HG02763 (cell line): ENCODE data around the gene TRUB1.
"Not testable (repeated sequence)": the region's sequence is repeated elsewhere in the genome, so short reads cannot be mapped to it uniquely, and the experiment has no call there.

Experiments used
- ATAC-seq: cut with Tn5 transposase; IDR thresholded peaks from one replicate; pipeline ENCODE4 v1.9.1; 2021; ENCODE audit warnings: mild to moderate bottlenecking, moderate library complexity; ENCODE audit not compliant: unreplicated experiment

Gene TRUB1

GRCh38 chr10:114923551-114923950 lies 14.4 kb upstream of the TRUB1 start:
- no peak for ATAC-seq

GRCh38 chr10:114925587-114926586 lies 12.1 kb upstream of the TRUB1 start:
- ATAC-seq, result peak; percentile 90

DNA sequence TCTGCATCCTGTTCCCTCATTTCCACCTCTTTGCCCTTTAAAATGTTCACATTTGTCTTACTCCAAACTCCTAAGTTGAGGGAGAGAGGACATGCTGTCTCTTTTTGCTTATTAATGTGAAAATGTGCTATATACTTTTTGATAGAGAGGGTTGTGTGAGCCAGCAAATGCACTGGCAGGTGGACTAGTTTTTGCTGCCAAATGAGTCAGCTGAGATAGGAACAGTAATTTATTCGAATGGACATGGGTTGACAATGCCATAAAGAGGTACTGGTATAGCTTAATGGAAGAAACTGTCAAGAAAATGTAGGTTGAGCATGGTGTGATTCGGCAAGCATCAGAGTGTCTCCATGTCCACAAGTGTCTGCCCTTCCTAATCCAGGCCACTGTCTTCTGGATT lies 9.2 kb upstream of the TRUB1 start:
- no peak for ATAC-seq

GRCh38 chr10:114930320-114930719 lies 7.7 kb upstream of the TRUB1 start:
- ATAC-seq, result no peak

DNA sequence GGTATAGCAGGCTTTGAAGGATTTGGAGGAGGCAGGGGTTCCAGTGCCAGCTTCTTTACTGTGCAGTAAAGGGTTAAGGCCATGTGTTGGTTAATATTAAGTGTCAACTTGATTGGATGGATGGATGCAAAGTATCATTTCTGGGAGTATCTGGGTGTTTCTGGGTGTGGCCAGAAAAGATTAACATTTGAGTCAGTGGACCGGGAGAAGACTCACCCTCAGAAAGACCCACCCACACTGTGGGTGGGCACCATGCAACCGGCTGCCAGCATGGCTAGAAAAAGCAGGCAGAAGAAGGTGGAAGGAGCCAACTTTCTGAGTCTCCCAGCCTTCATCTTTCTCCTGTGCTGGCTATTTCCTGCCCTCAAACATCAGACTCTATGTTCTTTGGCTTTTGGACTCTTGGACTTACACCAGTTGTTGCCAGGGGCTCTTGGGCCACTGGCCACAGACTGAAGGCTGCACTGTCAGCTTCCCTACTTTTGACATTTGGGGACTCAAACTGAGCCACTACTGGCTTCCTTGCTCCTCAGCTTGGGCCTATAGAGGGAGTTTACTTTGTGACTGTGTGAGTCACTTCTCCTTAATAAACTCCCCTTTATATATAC lies 6.8 kb upstream of the TRUB1 start:
- ATAC-seq, result no peak

DNA sequence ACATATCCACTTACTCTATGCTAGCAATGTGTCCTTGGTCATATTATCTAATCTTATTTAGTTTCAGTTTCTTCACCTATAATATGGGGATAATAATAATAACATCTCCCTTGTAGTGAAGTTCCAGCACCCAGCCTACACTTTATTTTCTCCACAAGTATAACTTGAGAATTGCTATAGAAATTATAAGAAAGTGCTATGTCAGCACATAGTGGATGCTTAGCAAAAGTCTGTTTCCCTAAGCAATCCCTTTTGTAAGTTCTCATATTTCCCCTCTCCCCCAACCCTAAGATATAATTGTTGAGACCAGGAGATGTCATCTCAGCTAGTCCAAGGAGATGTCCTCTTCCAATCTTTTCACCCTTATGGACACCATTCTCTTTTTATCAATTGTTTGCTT lies 5.8 kb upstream of the TRUB1 start:
- no peak for ATAC-seq

- no peak for ATAC-seq
These were observed 5.0 kb upstream of the TRUB1 start for GRCh38 chr10:114932945-114933344.

DNA sequence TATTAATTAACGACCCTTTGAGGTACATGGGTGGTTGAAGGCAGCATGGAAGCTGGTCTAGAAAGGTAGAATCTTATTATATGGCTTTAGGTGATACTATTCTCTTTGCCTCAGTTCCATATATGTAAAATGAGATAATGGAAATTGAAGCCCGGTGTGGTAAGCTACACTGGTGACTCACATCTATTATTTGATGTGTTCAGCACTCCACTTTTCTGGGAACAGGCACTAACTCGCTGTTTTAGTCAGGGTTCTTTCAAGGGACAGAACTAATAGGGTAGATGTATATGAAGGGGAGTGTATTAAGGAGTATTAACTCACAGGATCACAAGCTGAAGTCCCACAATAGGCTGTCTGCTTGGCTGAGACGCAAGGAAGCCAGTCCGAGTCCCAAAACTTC lies 4.4 kb upstream of the TRUB1 start:
- ATAC-seq, result no peak

- not testable (repeated sequence) for ATAC-seq
These were observed 4.0 kb upstream of the TRUB1 start for GRCh38 chr10:114933995-114934394.

DNA sequence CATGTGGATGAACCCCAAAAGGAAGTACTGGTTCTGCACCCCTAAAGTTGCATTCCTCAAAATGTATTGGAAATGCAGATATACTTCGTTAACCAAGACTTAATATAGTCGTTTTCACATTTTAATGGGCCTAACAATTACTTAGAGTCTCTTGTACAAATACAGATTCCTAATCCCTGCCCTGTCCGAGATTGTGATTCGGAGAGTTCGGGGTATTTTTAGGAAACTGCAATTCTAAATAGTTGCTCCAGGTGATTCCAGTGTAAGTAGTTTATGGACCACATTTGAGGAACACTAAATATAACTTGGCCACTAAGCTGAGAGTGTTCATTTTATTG lies 830 bp downstream of the TRUB1 start:
- no peak for ATAC-seq

- no peak for ATAC-seq
These were observed 2.7 kb downstream of the TRUB1 start for GRCh38 chr10:114940735-114941134.

- ATAC-seq, result no peak
These were observed 5.0 kb downstream of the TRUB1 start for GRCh38 chr10:114943000-114943399.

DNA sequence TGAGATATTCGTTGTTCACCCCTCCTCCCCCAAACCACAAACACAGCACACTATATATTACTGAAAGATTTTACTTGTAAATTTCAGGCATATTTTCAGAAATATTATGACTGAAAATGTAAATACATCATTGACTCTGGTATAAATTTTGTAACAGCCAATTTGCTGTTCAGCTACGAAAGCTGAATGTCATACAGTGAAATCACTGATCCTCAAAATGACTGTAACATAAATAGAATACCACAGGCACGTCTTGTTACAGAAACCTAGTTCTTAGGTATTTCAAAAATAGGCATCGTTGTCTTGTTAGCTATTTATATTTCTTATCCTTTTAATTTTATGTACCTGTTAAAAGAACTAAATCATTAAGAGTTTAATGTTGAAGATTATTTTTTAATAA lies 15.1 kb downstream of the TRUB1 start:
- no peak for ATAC-seq

- no peak for ATAC-seq
These were observed 18.0 kb downstream of the TRUB1 start for GRCh38 chr10:114955984-114956383.

- no peak for ATAC-seq
These were observed 18.5 kb downstream of the TRUB1 start for GRCh38 chr10:114956466-114956865.

DNA sequence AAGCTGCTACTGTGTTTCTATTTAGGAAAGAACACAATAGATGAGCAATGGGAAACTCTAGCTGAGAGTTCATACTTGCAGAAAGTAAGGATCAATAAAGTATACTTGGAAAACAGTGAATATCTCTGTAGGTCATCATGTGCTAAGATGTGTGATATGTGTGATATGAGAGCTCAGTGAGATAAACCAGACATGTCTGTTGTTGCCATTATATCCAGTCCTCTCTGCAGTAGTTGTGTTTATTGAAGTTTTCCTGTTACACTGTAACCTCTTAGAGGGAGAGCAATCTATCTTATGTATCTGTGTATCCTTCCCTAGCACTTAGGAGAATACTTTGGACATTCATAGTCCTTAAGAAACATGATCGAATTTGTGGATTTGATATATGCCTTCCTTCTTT lies 19.1 kb downstream of the TRUB1 start:
- ATAC-seq, result no peak

GRCh38 chr10:114957673-114958072 lies 19.7 kb downstream of the TRUB1 start:
- no peak for ATAC-seq

- ATAC-seq, result no peak
These were observed 24.4 kb downstream of the TRUB1 start for GRCh38 chr10:114962441-114962840.

- no peak for ATAC-seq
These were observed 25.9 kb downstream of the TRUB1 start for GRCh38 chr10:114963908-114964307.

GRCh38 chr10:114967071-114967470 lies 29.1 kb downstream of the TRUB1 start:
- ATAC-seq, result no peak

- no peak for ATAC-seq
These were observed 32.5 kb downstream of the TRUB1 start for GRCh38 chr10:114970515-114970914.

DNA sequence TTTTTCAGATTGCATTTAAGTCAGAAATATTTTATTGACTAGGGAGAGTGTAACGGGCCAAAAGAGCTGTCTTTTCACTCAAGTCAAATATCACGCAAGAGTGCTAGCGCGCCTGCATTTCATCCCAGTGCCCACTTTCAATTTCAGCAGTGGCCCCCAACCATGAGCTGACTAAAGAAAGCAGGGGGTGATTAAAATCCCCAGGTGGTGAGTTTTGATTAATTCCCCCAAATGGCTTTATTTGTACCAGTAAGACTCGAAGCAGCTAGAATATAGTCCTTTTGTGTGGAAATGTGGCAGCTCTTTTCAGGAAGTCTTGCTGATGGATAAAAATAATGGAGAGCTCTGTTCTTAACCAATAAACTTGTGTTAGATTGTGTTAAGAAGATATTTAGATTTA lies 35.3 kb downstream of the TRUB1 start:
- no peak for ATAC-seq
